HCT116 (cell line): ENCODE data around the gene SF3B1.
"Not testable (repeated sequence)": the region's sequence is repeated elsewhere in the genome, so short reads cannot be mapped to it uniquely, and the experiment has no call there.

Source experiments
- CEBPB ChIP-seq: IDR thresholded peaks from 2 replicates; pipeline ENCODE4 v1.6.1; 2012; ENCODE audit warnings: low read depth
- FOSL1 ChIP-seq: IDR thresholded peaks from 2 replicates; pipeline ENCODE4 v1.6.1; 2012; ENCODE audit warnings: low read depth
- JUND ChIP-seq: IDR thresholded peaks from 2 replicates; pipeline ENCODE4 v1.6.1; 2012
- POLR2A ChIP-seq: IDR thresholded peaks from 2 replicates; pipeline ENCODE4 v1.7.0; 2011; ENCODE audit warnings: borderline replicate concordance; ENCODE audit not compliant: insufficient read depth, insufficient read length; ENCODE audit errors: extremely low read depth
- POLR2AphosphoS5 ChIP-seq: IDR thresholded peaks from 2 replicates; pipeline ENCODE4 v1.6.1; 2011; ENCODE audit warnings: mild to moderate bottlenecking, low read depth, low read length, moderate library complexity
- RAD21 ChIP-seq: IDR thresholded peaks from 2 replicates; pipeline ENCODE4 v1.6.1; 2012; ENCODE audit warnings: low read depth, mild to moderate bottlenecking
- ZFX ChIP-seq: fragments of 450-650 bp; IDR thresholded peaks from 2 replicates; pipeline ENCODE4 v1.6.1; 2017
- ZNF274 ChIP-seq: fragments of 200-500 bp; sonication (Bioruptor generic); IDR thresholded peaks from 2 replicates; pipeline ENCODE4 v1.6.1; 2014; ENCODE audit warnings: mild to moderate bottlenecking, low read depth, low read length, inconsistent platforms
- TF ChIP-seq, protein P1 (sequence below): IDR thresholded peaks from 2 replicates; pipeline ENCODE4 v1.6.1; 2012; ENCODE audit warnings: low read depth
- TF ChIP-seq, protein P2 (sequence below): IDR thresholded peaks from 2 replicates; pipeline ENCODE4 v1.6.1; 2012
- TF ChIP-seq, protein P3 (sequence below), 3 experiments: fragments of 200-600 bp in 1 of 3; sonication (generic) in 1 of 3; IDR thresholded peaks in 2 of 3; conservative IDR thresholded peaks in 1 of 3; 2 replicates each; pipeline ENCODE4 v1.5.1; 2012 to 2017; ENCODE audit warnings: low read depth in 2 of 3, low read length in 2 of 3, antibody characterized with exemption in 1 of 3, borderline replicate concordance in 1 of 3, control low read depth in 1 of 3, mild to moderate bottlenecking in 1 of 3, mixed read lengths in 1 of 3, mixed run types in 1 of 3, moderate library complexity in 1 of 3; ENCODE audit not compliant: insufficient read depth in 1 of 3

DNA sequence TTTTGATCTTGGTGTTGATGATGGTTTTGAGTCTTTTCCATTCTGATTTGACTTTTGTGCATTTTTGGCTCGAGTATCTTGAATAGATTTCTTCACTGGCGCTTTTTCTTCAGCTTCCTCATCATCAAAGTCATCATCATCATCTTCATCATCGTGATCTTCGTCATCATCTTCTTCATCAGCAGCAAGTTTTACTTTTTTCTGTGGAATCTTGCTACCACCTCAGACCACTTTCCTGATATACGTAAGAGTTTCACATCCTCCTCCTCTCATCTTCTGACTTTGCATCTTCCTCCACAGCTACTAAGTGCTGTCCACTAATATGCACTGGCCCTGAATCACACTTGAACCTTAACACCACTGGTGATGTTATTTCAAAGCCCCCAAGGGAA, 54.9 kb downstream of the SF3B1 start:
- not testable (repeated sequence) for TF ChIP-seq ZNF274, ZFX, POLR2AphosphoS5, CEBPB, POLR2A, RAD21, JUND, FOSL1
- TF ChIP-seq, protein P1, sequence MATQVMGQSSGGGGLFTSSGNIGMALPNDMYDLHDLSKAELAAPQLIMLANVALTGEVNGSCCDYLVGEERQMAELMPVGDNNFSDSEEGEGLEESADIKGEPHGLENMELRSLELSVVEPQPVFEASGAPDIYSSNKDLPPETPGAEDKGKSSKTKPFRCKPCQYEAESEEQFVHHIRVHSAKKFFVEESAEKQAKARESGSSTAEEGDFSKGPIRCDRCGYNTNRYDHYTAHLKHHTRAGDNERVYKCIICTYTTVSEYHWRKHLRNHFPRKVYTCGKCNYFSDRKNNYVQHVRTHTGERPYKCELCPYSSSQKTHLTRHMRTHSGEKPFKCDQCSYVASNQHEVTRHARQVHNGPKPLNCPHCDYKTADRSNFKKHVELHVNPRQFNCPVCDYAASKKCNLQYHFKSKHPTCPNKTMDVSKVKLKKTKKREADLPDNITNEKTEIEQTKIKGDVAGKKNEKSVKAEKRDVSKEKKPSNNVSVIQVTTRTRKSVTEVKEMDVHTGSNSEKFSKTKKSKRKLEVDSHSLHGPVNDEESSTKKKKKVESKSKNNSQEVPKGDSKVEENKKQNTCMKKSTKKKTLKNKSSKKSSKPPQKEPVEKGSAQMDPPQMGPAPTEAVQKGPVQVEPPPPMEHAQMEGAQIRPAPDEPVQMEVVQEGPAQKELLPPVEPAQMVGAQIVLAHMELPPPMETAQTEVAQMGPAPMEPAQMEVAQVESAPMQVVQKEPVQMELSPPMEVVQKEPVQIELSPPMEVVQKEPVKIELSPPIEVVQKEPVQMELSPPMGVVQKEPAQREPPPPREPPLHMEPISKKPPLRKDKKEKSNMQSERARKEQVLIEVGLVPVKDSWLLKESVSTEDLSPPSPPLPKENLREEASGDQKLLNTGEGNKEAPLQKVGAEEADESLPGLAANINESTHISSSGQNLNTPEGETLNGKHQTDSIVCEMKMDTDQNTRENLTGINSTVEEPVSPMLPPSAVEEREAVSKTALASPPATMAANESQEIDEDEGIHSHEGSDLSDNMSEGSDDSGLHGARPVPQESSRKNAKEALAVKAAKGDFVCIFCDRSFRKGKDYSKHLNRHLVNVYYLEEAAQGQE, result not testable (repeated sequence)
- TF ChIP-seq, protein P2, sequence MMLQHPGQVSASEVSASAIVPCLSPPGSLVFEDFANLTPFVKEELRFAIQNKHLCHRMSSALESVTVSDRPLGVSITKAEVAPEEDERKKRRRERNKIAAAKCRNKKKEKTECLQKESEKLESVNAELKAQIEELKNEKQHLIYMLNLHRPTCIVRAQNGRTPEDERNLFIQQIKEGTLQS, result not testable (repeated sequence)
- TF ChIP-seq, protein P3, sequence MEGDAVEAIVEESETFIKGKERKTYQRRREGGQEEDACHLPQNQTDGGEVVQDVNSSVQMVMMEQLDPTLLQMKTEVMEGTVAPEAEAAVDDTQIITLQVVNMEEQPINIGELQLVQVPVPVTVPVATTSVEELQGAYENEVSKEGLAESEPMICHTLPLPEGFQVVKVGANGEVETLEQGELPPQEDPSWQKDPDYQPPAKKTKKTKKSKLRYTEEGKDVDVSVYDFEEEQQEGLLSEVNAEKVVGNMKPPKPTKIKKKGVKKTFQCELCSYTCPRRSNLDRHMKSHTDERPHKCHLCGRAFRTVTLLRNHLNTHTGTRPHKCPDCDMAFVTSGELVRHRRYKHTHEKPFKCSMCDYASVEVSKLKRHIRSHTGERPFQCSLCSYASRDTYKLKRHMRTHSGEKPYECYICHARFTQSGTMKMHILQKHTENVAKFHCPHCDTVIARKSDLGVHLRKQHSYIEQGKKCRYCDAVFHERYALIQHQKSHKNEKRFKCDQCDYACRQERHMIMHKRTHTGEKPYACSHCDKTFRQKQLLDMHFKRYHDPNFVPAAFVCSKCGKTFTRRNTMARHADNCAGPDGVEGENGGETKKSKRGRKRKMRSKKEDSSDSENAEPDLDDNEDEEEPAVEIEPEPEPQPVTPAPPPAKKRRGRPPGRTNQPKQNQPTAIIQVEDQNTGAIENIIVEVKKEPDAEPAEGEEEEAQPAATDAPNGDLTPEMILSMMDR (IDR thresholded peaks at IDR 0.05 in 2 of 3, conservative IDR thresholded peaks at IDR 0.05 in 1 of 3; ENCODE audit: borderline replicate concordance in 1 of 3, insufficient read depth in 1 of 3, low read depth in 2 of 3, low read length in 2 of 3), result not testable (repeated sequence)
